Dermis microvascular lymphatic vessel endothelial cell (primary cell): Measurements from ENCODE around the gene TBC1D14. TPM values are rescaled to one million over a fixed set of nuclear protein-coding genes. Genes with fewer than 3 reads are reported as not detected.

Experiments used
- DNase-seq, 2 donors: peaks; one replicate each; pipeline versions ENCODE4 v3.0.0 to v3.0.0-alpha.2; 2010; ENCODE audit warnings: low read depth in 2 of 2
- total RNA-seq: library from RNA; depleted of rRNA; stranded (reverse); fragments of >200 nt; gene quantifications from 2 replicates; pipeline ENCODE4 v1.2.1, GENCODE V29; 2014

TBC1D14 gene
- total RNA-seq, 1 donor from 2014 or later, result 17.1 TPM

DNA sequence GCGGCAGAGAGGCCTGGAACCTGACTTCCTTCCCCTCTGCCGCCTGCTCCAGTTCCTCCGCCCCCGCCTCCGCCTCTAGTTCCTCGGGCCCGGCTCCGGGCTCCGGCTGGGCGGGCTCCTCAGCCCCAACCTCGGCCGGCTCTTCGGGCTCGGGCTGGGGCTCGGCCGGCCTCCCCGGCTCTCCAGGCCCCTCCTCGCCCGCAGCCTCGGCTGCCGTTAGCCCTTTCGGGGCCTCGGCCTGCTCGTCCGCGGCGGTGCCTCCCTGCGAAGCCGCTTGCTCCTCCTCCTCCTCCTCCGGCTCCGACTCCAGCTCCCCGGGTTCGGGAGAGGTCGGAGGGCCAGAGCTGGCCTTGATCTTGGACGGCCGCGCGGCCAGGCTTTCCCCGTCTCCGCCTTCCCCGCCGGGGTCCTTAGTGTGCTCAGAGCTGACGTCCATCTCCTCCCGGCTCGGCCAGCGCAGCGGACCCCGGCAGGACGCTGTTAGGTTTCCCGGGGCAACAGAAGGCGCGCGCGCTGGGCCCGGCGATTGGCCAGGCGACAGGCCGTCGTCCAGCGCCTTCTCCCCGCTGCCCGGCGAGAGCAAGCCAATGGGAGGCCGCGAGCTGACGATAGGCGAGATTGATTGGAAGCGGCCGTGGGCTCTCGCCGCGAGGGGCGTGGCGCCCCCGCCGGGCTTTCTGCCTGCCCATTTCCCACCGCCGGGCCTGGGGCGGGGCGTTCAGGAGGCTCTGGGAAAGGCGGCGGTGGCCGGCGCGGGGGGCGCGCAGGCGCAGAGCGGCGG lies 133.1 kb downstream of the TBC1D14 start:
- peak; percentile 93 to 99 for DNase-seq

DNA sequence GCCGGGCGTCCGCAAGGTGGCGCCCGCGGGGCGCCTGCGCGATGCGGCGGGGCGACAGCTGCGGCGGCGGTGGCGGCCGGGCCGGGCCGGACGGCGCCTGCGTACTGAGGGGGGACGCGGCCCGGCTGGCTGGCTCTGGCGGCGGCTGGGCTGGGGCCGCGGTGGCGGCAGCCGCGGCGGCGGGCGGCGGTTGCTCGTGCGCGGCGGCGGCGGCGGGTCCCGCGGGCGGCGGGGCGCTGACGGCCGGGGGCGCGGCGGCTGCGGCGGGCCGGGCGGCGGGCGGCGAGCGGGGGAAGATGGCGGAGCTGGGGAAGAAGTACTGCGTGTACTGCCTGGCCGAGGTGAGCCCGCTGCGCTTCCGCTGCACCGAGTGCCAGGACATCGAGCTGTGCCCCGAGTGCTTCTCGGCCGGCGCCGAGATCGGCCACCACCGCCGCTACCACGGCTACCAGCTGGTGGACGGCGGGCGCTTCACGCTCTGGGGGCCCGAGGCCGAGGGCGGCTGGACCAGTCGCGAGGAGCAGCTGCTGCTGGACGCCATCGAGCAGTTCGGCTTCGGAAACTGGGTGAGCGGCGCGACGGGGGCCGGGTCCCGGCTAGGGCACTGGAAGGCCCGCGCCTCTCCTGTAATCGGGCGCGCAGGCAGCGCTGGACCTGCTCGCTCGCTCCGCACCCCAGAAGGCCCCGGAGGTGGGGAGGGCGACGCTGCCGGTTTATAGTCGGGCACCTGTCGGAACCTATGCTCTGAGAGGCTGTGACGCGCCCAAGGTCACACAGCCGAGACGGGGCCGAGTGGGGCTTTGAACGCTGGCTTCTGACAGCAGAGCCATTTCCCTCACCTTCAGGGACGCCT lies 133.9 kb downstream of the TBC1D14 start, which contains the start of gene TADA2B:
Gene TADA2B, plus strand, starts transcription at position 89 of the 853 bp plus-strand sequence. Its CDS starts 208 bp downstream, at position 297.
- DNase-seq, result peak; percentile 18 to 67

DNA sequence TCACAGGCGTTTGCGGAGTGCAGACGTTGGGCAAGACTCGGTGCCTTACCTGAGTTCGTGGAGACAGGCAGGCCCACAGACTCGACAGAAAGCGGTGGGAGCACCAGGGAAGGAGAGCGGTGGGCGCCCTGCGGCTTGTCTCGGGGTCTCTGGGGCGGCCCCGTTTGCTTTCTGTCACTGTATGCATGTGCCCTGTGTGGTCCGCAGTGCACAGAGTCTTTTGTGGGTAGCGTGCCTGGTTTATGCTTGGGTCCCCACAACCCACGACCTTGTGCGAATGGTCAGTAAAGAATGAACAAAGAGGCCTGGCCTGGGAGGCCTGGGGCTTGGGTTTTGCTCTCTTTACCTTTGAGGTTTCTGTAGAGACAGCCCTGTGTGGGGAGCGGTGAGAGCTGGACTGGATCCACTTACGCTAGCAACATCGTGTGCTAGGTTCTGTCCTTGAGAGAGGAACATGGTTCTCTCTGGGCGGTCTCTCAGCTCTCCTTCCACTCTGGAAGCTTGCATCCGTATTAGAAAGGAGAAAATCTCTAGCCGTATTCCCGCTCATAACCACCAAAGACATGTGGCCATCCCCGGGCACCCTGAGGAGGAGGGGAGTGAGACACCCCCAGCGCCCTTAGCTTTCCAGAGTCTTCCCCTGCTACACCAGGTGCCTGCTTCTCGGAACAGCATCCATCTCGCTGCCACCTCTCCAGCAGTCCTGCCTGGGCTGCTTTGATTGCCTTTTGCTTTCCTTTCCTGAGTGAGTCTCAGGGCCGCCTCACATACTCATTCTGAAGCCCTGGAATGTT lies 134.7 kb downstream of the TBC1D14 start:
- DNase-seq, result no peak

DNA sequence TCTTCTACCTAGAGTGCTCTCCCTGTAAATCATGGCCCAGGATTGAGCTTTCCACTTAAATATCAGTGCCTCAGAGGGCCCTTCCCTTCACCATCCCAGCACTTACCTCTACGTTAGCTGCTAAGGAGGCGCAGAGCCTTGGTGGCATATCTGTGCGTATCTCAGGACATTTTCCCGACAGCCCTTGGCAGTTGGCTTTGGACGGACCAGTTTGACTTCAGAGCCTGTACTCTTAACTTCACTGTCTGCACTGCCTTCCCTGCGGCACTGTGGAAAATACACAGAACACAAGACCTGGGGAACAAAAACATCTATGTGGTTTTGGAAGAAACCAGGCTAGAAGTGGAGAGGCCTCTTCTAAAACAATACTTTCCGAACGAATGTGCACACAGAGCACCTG lies 135.9 kb downstream of the TBC1D14 start:
- DNase-seq, result no peak

DNA sequence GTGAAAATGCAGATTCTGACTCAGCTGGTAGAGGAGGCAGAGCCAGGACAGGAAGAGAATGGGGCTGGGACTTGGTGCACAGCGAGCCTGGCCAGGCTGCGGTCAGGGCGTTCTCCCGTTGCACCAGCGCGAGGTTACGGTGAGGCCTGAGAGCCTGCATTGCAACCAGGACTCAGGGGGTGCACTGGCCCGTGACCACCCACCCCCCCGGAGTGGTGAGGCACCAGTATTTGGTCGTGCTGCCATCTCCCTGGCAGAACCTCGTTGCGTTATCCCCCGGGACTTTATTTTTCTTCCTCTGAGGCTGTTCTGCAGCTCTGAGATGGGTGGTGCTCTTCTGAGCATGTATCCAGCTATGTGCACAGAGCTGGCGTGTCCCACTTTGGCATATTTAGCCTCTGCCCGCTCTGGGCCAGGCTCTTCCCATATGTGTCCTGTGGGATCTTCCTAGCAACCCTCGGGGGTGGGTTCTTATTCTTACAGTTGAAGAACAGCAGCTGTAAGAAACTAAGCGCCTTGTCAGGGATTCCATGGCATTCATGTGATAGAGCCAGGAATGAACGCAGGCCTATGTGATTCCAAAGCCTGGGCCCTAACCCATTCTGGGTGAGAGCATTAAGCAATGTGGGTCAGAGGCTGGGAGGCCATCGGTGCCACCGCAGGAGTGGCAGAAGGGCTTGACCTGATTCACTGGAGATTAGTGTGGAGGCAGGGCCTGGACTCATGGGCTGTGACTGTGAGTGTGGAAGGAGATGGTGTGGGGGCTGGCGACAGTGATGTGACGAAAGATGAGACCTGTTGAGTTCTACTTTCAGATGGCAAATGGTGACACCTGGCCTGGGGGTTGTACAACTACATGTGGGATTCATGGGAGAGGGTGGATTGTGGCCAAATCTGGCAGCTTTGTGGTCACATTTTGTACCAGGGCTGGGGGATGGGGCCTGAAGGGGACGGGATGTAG lies 136.6 kb downstream of the TBC1D14 start:
- DNase-seq, result no peak

DNA sequence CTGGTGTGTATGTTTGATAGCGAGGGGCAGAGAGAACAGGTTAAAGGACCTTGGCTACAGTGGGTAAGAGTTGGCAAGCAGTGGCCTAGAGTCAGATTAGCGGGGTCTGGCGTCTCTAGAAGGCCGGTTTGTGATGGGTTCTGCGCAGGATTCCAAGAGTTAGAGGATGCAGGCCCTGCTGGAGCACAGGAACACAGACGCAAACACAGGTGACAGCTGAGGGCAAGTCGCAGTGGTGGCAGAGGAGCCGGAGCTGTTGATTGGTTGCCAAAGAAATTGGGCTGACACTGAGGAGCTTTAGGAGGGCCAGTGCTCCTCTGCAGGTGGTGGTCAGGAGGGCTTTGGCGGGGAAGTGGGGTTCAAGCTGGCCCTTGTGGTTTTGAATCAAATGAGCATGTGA lies 137.3 kb downstream of the TBC1D14 start:
- DNase-seq, result no peak

DNA sequence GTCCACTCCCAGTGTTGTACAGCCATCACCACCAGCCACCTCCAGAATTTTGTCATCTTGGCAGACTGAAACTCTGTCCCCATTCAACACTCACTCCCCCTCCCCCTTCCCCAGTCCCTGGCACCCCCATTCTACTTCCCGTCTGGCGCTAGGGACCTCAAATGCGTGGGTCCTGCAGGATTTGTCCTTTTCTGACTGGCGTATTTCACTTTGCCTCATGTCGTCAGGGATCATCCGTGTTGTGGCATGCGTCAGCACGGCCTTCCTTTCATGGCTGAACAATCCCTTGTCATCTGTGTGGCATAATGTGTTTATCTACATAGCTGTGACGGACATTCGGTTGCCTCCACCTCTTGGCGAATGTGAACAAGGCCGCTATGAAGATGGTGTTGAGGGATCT lies 139.0 kb downstream of the TBC1D14 start:
- DNase-seq, result no peak

DNA sequence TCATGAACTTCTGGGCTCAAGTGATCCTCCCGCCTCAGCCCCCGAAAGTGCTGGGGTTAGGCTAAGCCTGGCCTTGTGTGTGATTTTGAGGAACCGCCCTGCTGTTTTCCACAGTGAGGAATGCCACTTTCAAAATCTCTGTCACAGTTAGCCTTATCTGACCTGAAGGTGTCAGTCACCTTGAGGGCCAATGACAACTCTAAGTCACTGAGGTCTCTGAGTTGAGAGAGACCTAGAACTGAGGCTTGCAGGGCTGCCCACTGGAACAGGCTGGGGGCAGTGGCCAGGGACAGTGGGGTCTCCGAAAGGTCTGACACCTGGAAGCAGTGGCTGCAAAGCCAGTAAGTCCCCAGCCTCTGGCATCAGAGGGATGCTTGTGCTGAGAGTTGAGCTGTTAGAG lies 139.7 kb downstream of the TBC1D14 start:
- DNase-seq, result no peak

DNA sequence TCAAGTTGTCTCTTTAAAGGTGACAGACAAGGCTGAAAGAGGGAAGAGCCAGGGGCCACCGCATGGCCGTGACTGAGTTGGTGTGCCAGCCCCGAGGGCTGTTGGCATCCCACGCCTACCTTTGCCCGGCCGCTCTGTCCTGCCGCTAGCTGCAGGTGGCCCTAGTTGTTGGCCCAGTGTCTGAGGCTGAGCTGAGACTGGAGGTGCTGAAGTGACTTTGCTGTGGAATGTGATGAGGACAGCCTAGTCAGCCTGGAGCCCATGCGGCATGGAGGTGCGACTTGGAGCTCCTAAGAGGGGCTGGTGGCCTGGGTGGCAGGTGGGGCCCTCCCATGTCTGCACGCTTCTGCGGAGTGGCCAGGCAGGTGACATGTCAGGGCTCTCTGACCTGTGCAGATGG lies 140.1 kb downstream of the TBC1D14 start:
- DNase-seq, result no peak

DNA sequence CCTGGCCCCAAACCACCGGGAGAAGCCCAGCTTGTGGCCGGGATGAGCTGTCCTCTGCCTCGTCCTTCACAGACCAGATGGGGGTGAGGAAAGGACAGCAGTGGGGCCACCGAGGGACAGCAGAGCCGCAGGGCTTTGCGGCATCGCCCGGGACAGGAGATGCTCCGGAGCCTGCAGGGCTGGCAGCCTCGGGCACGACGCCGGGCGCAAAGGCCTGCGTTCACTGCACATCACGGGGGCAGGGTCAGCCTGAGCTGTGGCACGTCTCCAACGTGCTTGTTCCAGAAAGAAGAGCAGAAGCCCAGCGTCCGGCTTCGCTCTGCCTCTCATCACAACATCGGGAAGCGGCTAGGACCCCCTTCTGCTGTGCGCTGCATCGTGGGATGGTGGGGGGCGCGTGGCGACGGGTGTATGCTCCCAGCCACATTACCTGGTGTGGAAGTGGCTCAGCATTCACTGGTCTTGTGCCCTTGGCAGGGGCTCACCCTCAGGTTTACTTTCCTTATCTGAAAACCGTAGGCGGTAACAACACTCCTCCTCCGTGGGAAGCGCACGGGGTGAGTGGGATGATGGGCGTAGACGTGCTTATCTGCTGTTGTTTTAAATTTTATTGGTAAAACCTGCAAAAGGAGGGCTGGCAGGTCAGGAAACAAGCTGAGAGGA lies 141.0 kb downstream of the TBC1D14 start:
- no peak for DNase-seq

DNA sequence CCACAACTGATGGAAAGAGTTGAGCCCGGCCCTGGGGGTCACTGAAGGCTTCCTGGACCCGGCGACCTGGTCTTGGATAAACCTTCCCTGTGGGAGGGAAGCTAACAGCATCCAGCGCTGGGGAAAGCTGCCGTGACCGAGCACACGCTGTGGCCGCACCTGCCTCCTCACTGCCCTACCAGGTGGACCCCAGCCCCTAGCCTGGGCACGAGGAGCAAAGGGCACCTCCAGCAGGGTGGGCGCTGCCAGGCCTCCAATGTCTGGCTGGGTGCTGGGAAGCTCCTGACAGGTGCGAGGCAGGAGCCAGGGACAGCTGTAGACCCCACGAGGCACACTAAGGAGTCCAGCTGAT lies 141.5 kb downstream of the TBC1D14 start:
- DNase-seq, result no peak

DNA sequence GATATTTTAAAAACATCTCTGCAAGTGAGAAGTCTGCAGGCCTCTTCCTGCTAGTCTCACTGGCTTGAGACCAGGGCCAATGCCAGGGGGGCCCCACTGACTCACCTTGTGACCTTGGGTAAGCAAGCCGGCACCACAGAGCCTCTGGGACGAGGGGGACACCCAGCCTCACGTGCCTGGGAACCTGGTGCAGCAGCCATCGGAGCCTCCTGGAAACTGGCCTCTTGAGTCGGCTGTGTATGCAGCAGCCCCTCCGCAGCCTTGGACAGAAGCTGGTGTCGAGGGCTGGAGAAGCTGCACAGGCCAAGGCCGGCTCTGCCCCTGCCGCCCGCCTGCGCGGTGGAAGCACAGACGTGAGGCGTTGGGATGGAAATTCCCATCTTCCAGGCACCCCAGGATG lies 142.3 kb downstream of the TBC1D14 start:
- DNase-seq, result no peak

DNA sequence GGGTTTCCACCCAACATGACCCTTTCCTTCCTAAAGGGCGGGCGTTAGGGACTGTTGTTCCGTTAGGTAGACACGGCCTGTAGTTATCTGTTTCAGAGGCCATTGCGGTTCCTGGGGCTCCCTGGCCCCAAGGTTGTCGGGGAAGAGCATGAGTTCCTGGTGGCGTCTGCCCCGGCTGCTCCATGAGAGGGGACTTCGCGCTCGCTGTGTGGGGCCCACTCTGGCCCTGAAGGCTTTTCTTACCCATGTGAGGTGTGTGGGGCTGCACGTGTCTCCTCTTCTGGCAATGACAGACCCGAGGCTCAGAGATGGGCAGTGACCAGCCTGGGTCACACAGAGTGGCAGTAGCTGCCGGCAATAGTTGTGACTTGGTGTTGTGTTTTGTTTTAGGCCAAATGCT lies 142.7 kb downstream of the TBC1D14 start:
- DNase-seq, result no peak

DNA sequence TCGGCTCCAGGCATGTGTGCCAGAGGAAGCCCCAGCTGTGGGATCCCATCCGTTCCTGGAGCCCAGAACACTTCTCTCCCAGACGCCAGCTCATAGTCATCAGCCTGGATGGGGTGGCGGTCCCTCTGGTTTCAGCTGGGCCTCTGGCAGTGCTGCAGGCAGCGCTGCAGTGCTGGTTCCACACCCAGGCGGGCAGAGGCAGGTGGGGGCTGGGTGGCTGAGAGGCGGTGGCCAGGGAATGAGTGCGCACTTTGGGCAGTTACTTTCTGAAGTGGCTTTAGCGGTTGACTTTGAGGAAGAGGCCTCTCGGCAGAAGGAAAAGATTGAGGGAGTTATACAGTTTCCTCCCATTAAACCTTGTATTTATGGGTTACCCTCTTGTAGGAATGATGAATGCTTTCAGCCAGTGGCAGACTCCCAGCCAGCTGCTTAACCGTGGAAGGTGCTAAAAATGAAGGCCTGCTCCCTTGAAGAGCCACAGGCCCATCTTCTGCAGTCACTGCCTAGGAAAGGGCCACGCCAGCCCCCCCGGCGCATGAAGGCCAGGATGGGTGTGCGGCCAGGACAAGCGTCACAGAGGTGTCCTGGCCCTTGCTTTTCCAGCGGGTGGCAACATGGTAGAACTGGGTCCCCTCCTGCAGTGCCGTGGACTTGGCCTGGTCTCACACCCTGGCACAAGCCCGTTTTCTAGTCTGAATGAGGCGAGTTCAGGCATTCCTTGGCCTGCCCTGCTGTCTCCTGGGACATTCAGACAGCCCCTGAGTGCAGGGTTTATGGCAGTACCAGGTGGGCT lies 143.5 kb downstream of the TBC1D14 start:
- no peak for DNase-seq

DNA sequence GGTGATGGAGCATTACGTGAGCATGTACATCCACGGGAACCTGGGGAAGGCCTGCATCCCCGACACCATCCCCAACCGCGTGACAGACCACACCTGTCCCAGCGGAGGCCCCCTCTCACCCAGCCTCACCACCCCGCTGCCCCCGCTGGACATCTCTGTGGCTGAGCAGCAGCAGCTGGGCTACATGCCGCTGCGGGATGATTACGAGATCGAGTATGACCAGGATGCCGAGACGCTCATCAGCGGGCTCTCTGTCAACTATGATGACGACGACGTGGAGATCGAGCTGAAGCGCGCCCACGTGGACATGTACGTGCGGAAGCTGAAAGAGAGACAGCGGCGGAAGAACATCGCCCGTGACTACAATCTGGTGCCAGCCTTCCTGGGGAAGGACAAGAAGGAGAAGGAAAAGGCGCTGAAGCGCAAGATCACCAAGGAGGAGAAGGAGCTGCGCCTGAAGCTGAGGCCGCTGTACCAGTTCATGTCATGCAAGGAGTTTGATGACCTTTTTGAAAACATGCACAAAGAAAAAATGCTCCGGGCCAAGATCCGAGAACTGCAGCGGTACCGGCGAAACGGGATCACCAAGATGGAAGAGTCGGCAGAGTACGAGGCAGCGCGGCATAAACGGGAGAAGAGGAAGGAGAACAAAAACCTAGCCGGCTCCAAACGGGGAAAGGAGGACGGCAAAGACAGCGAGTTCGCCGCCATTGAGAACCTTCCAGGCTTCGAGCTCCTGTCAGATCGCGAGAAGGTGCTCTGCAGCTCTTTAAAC lies 144.7 kb downstream of the TBC1D14 start:
- DNase-seq, result no peak

DNA sequence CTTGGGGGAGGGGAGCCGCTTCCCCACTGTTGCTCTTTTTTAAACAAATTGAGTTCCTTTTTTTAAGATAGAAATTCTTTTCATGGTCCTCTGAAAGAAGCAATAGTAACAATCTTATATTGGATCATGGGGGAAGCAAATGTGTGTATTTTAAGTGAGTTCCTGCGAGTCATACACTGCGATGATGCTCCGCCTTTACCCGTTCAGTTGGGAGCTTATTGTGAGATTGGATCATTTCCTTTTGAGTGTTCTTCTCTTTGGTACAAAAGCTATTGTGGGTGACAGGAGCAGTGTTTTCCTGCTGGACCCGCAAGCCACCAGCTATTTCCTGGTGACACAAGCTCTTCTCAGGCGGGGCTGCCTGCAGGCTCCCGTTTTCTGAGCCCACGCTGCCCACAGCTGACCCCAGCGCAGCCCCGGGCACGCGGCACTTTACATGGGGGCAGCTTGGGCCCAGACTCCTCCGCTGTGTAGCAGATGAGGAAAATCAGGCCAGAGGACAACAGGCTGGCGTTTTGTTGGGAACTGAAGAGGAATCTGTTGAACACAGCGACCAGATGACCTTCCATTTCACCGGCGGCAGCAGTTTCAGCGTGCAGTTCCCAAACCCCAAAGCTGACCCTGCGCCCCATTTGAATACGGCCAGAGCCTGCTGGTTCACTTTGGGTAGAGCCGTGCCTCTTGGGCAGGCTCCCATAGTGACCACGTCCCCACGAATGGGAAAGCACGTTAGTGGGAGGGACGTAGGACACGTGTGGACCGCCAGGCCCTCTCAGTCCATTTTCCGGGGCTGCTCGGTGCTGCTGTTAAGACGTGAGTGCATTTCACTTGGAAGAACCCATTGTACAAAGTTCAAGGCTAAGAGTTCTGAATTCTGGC lies 145.7 kb downstream of the TBC1D14 start:
- peak in 1 of 2 donors; percentile 45 for DNase-seq

DNA sequence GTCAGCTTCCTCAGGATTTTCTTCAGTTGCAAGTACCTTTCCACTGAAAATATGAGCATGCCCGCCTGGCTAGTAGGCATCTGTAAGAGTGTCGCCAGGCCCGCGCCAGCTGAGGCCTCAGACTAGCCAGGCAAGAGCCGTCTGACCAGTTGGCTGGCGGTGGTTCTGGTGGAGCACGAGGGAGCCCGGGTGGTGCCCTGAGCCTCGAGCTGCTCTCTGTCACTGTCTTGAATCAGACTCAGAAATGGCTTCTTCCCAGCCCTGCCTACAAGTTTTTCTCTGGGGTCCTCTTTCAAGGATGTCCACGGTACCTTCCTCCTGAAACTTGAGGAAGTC lies 146.3 kb downstream of the TBC1D14 start:
- DNase-seq, result no peak

DNA sequence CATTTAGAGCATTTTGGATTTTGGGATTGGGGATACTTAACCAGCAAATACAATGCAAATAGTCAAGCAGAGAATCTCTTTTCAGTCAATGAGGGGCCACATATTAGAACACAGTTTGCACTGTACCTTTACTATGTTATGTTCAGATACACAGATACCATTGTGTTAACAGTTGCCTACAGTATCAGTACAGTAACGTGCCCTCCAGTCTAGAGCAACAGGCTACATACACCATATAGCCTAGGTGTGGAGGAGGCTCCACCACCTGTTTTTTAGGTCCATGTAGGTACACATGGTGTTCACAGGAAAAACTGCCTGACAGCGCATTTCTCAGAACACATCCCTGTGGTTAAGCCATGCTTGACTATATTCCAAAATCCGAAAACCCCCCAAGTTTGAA lies 149.2 kb downstream of the TBC1D14 start:
- DNase-seq, result no peak
